Hepatocyte (in vitro differentiated cells): ENCODE data around the gene MORC1. TPM values are rescaled to one million over a fixed set of nuclear protein-coding genes. Genes with fewer than 3 reads are reported as not detected.

Experiments
- DNase-seq: peaks from one replicate; pipeline ENCODE4 v3.0.0-alpha.2; 2016; ENCODE audit warnings: low spot score
- H2AFZ ChIP-seq: fragments of 200-600 bp; sonication (generic); 2 replicates; pipeline ENCODE4 v1.6.0; 2016; ENCODE audit warnings: antibody characterized with exemption, mild to moderate bottlenecking
- H3K27ac ChIP-seq: fragments of 200-600 bp; sonication (generic); 2 replicates; pipeline ENCODE4 v1.5.1; 2016; ENCODE audit warnings: mild to moderate bottlenecking
- H3K27me3 ChIP-seq: fragments of 200-600 bp; sonication (generic); 2 replicates; pipeline ENCODE4 v1.6.1; 2016
- H3K36me3 ChIP-seq: fragments of 200-600 bp; sonication (generic); replicated peaks from 2 replicates; pipeline ENCODE4 v1.5.1; 2016; ENCODE audit warnings: low read depth; ENCODE audit not compliant: insufficient read depth
- H3K4me1 ChIP-seq: fragments of 200-600 bp; sonication (generic); 2 replicates; pipeline ENCODE4 v1.5.1; 2016; ENCODE audit warnings: mild to moderate bottlenecking, moderate library complexity; ENCODE audit not compliant: insufficient read depth
- H3K4me2 ChIP-seq: fragments of 200-600 bp; sonication (generic); 2 replicates; pipeline ENCODE4 v1.6.0; 2016
- H3K4me3 ChIP-seq: fragments of 200-600 bp; sonication (generic); 2 replicates; pipeline ENCODE4 v1.5.1; 2016; ENCODE audit warnings: mild to moderate bottlenecking
- H3K79me2 ChIP-seq: fragments of 200-600 bp; sonication (generic); 2 replicates; pipeline ENCODE4 v1.6.0; 2017; ENCODE audit warnings: mild to moderate bottlenecking
- H3K9me2 ChIP-seq: fragments of 200-600 bp; sonication (generic); replicated peaks from 2 replicates; pipeline ENCODE4 v1.6.0; 2017; ENCODE audit warnings: mild to moderate bottlenecking; ENCODE audit not compliant: insufficient read depth
- H3K9me3 ChIP-seq: fragments of 200-600 bp; sonication (generic); 2 replicates; pipeline ENCODE4 v1.5.1; 2016; ENCODE audit warnings: low read depth, mild to moderate bottlenecking
- H4K20me1 ChIP-seq: fragments of 200-600 bp; sonication (generic); 2 replicates; pipeline ENCODE4 v1.6.0; 2016; ENCODE audit warnings: mild to moderate bottlenecking; ENCODE audit not compliant: insufficient read depth, poor library complexity, severe bottlenecking
- EZH2 ChIP-seq: fragments of 200-600 bp; sonication (generic); IDR thresholded peaks from 2 replicates; pipeline ENCODE4 v1.6.1; 2016; ENCODE audit warnings: antibody characterized with exemption, mild to moderate bottlenecking, borderline replicate concordance
- EZH2phosphoT487 ChIP-seq: fragments of 200-600 bp; sonication (generic); IDR thresholded peaks from one replicate; pipeline ENCODE4 v1.6.1; 2018; ENCODE audit warnings: antibody characterized with exemption, mild to moderate bottlenecking, low read depth, moderate library complexity; ENCODE audit not compliant: unreplicated experiment, severe bottlenecking
- WGBS: methylation state at CpG from one replicate; pipeline ENCODE4 v1.1.6; 2016; ENCODE audit warnings: low lambda C conversion rate; ENCODE audit errors: missing lambda C conversion rate; 5-methylcytosine and 5-hydroxymethylcytosine counted together
- polyA plus RNA-seq: library from polyadenylated mRNA; unstranded; fragments of >200 nt; fragmentation: Nextera tagmentation; extraction: Ambion mirVana; gene quantifications from 2 replicates; pipeline ENCODE4 v1.2.1, GENCODE V29; 2016
- total RNA-seq: library from RNA; depleted of rRNA; stranded (reverse); fragments of >200 nt; gene quantifications from 2 replicates; pipeline ENCODE4 v1.2.3, GENCODE V29; 2014
- TF ChIP-seq, protein P1 (sequence below): fragments of 200-600 bp; sonication (generic); IDR thresholded peaks from 2 replicates; pipeline ENCODE4 v1.5.1; 2016; ENCODE audit warnings: antibody characterized with exemption, mild to moderate bottlenecking; ENCODE audit not compliant: poor library complexity

MORC1 gene
- total and polyA plus RNA-seq, 2 experiments from 2014 or later: 2.8 to 6.7 TPM

GRCh38 chr3:109028753-109029152, 89.2 kb downstream of the MORC1 start:
- Histone ChIP-seq H3K9me3 (no peaks in the 10 kb centered on the region), H3K27ac (no peak overlapping the region), H3K36me3 (no peaks in the 10 kb centered on the region), H2AFZ (no peak overlapping the region), H3K9me2 (peaks cover 4% of the 10 kb centered on the region), H3K4me3 (no peak overlapping the region), H3K4me1 (no peaks in the 10 kb centered on the region), H3K4me2 (no peak overlapping the region), H3K79me2 (no peaks in the 10 kb centered on the region), H3K27me3 (peaks cover 6% of the 10 kb centered on the region), H4K20me1 (no peaks in the 10 kb centered on the region)
- DNase-seq: no peak
- TF ChIP-seq, protein P1, sequence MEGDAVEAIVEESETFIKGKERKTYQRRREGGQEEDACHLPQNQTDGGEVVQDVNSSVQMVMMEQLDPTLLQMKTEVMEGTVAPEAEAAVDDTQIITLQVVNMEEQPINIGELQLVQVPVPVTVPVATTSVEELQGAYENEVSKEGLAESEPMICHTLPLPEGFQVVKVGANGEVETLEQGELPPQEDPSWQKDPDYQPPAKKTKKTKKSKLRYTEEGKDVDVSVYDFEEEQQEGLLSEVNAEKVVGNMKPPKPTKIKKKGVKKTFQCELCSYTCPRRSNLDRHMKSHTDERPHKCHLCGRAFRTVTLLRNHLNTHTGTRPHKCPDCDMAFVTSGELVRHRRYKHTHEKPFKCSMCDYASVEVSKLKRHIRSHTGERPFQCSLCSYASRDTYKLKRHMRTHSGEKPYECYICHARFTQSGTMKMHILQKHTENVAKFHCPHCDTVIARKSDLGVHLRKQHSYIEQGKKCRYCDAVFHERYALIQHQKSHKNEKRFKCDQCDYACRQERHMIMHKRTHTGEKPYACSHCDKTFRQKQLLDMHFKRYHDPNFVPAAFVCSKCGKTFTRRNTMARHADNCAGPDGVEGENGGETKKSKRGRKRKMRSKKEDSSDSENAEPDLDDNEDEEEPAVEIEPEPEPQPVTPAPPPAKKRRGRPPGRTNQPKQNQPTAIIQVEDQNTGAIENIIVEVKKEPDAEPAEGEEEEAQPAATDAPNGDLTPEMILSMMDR: no peak
- no peak for TF ChIP-seq EZH2
- TF ChIP-seq EZH2phosphoT487: no peak
- 60% methylated on average over 7 of the region's 7 CpGs for whole genome bisulfite sequencing

DNA sequence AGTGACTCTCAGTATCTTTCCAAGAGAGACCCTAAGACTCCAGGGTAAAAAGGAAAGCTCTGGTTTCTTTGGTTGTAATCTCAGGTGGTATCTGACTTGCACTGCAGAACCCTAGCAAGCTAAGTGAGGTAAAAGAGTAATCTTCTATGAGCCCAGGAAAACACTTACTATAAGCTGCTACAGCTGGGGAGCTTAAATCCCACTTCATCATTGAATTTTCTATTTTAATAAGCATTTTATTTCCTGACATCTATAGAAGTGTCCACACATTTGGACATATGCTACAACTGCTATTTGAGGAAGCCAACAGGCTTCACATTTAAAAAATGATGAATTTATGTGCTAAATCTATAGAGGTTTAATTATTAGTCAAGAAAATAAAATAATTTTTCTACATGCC, 91.1 kb downstream of the MORC1 start:
- Histone ChIP-seq H2AFZ (no peak overlapping the region), H3K4me3 (no peak overlapping the region), H3K27ac (no peak overlapping the region), H3K9me2 (peaks cover 4% of the 10 kb centered on the region), H3K79me2 (no peaks in the 10 kb centered on the region), H4K20me1 (no peaks in the 10 kb centered on the region), H3K4me1 (no peaks in the 10 kb centered on the region), H3K9me3 (no peaks in the 10 kb centered on the region), H3K4me2 (no peak overlapping the region), H3K27me3 (peaks cover 2% of the 10 kb centered on the region), H3K36me3 (no peaks in the 10 kb centered on the region)
- no peak for DNase-seq
- no peak for TF ChIP-seq EZH2phosphoT487
- no peak for TF ChIP-seq EZH2

DNA sequence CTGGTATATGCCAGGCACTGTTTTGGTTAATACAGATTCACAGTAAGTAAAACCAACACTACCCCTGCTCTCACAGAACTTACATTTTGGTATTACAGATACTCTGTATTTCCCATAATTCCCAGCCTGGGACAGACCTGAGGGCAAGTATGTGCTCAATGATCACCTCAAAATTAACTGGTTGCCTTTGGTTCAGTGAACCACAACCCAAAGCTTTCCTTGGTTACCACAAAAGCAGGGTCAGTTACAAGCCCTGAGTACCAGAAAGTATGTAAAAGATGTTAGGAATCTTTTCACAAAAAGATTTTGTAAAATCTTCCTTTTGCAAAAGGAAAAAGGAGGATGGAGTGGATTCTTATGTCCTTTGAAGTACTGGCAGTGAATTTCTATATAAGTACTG, 92.0 kb downstream of the MORC1 start:
- TF ChIP-seq, protein P1: no peak
- TF ChIP-seq EZH2phosphoT487 (no peak), EZH2 (no peak)
- H3K27me3 ChIP-seq: no peaks in the 10 kb centered on the region
- H4K20me1 ChIP-seq: no peaks in the 10 kb centered on the region
- H3K36me3 ChIP-seq: no peaks in the 10 kb centered on the region
- H3K9me2 ChIP-seq: peaks cover 4% of the 10 kb centered on the region
- H3K4me3 ChIP-seq: no peak overlapping the region
- DNase-seq: no peak
- no peaks in the 10 kb centered on the region for H3K79me2 ChIP-seq
- no peak overlapping the region for H2AFZ ChIP-seq
- H3K4me2 ChIP-seq: no peak overlapping the region
- no peaks in the 10 kb centered on the region for H3K9me3 ChIP-seq
- no peaks in the 10 kb centered on the region for H3K4me1 ChIP-seq
- no peak overlapping the region for H3K27ac ChIP-seq

DNA sequence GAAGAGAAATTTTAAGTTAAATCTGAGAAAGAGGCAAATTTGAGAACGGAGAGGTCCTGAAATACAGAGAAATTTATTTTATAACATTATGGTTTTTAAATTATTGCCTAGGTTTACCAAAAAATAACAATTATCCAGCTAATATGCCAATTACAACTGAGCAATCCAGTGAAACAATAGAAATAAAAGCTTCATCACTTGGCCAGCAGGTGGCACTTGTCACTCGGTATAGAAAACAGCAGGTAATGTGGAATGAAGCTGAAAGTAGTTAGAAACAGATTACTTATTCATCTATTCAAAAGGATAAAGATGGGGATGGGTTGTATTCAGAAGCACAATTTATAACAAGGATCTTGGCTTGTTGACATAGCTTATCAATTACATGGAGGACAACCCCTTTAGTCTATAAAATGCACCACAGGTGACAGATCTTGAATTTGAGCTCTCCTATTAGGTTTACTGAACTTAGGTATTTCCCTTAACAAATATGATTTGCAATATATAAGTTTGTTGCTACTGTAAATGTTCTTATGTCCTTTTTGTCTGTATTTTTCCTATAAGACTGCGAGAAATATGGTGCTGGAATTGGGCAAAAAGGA, 94.2 kb downstream of the MORC1 start:
- H3K79me2 ChIP-seq: no peaks in the 10 kb centered on the region
- H2AFZ ChIP-seq: no peak overlapping the region
- no peaks in the 10 kb centered on the region for H3K36me3 ChIP-seq
- TF ChIP-seq, protein P1: peak; percentile 88
- no peak for TF ChIP-seq EZH2phosphoT487
- no peak for TF ChIP-seq EZH2
- no peaks in the 10 kb centered on the region for H3K4me1 ChIP-seq
- no peak overlapping the region for H3K4me3 ChIP-seq
- H4K20me1 ChIP-seq: no peaks in the 10 kb centered on the region
- H3K27ac ChIP-seq: no peak overlapping the region
- H3K9me3 ChIP-seq: no peaks in the 10 kb centered on the region
- DNase-seq: peak; percentile 61
- no peak overlapping the region for H3K4me2 ChIP-seq
- WGBS: 35% methylated on average over 3 of the region's 3 CpGs
- H3K27me3 ChIP-seq: no peaks in the 10 kb centered on the region
- no peaks in the 10 kb centered on the region for H3K9me2 ChIP-seq
